Nucleus accumbens (tissue), 56 donors: ENCODE results near the gene PTDSS2.
A peak's percentile ranks its signal among the peaks of the same experiment; 100 is the strongest.
"Not testable (repeated sequence)": the region's sequence is repeated elsewhere in the genome, so short reads cannot be mapped to it uniquely, and the experiment has no call there.

Experiments
- DNase-seq, 56 donors: peaks; one replicate each; lab custom pipeline; 2025; lab: John Stamatoyannopoulos, UW

PTDSS2 gene

GRCh38 chr11:429931-430456 lies 20.1 kb upstream of the PTDSS2 start:
- DNase-seq: no peak

- DNase-seq: no peak
These were observed 18.2 kb upstream of the PTDSS2 start for GRCh38 chr11:431921-432320.

- no peak for DNase-seq
These were observed 17.5 kb upstream of the PTDSS2 start for GRCh38 chr11:432501-433100.

- DNase-seq: no peak
These were observed 17.0 kb upstream of the PTDSS2 start for GRCh38 chr11:433111-433510.

- no peak for DNase-seq
These were observed 16.4 kb upstream of the PTDSS2 start for GRCh38 chr11:433641-434040.

GRCh38 chr11:434496-434895 lies 15.6 kb upstream of the PTDSS2 start:
- DNase-seq: no peak

- DNase-seq: not testable (repeated sequence)
These were observed 14.9 kb upstream of the PTDSS2 start for GRCh38 chr11:434999-435740.

GRCh38 chr11:437228-437870 lies 12.7 kb upstream of the PTDSS2 start:
- DNase-seq: no peak

GRCh38 chr11:438101-438844 lies 11.8 kb upstream of the PTDSS2 start:
- no peak for DNase-seq

- no peak for DNase-seq
These were observed 10.6 kb upstream of the PTDSS2 start for GRCh38 chr11:439315-440064.

- no peak for DNase-seq
These were observed 9.7 kb upstream of the PTDSS2 start for GRCh38 chr11:440065-441042.

GRCh38 chr11:441043-441417 lies 9.0 kb upstream of the PTDSS2 start:
- DNase-seq: no peak

- DNase-seq: no peak
These were observed 8.4 kb upstream of the PTDSS2 start, which contains the start of gene ANO9 for GRCh38 chr11:441418-442274. TSS of gene ANO9 (minus strand) at chr11:442011. CDS start at chr11:441926, 85 bp downstream.

GRCh38 chr11:442611-443081 lies 7.4 kb upstream of the PTDSS2 start:
- no peak for DNase-seq

- DNase-seq: no peak
These were observed 6.4 kb upstream of the PTDSS2 start for GRCh38 chr11:443542-444199.

GRCh38 chr11:444396-445144 lies 5.5 kb upstream of the PTDSS2 start:
- DNase-seq: peak in 3 of 56 donors; percentile 6 to 23 (median 18)
